ENCODE results near the gene MYO1G. TPM values are rescaled to one million over a fixed set of nuclear protein-coding genes. Genes with fewer than 3 reads are reported as not detected.

Gene MYO1G
- total RNA-seq, 1 donor from 2014 or later: under 0.01 TPM

DNA sequence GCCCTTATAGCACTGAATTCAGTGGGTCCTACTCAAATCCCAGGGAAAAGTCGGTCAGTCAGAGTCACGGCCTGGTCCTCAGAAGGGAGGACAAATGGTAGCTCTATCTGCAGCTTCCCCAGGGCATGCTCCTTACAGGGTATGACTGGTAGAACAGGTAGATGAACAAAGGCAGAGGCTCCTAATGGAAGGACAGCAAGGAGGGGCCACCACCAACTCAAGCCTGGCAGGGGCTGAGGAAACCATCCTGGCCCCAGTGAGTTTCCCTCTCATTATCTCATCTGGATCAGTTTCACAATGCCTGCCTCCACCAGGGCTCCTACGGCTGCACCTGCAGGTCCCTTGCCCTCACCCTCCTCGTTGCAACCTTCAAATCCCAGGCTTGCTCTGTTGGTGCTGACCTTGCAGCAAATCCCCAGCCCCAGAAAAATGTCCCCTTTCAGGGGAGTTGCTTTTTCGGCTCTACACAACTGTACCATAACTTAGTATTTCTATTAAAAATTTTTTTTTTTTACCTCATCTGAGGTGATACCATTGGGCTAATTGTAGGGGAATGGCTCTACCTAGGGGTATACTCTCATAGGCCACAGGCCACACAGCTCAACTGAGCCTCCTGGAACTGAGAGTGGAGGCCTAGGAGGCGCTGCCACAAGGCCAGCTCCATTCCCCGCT lies 2.4 kb upstream of the MYO1G start:
- DNase-seq (ENCODE audit: low read depth in 2 of 2): no peak

DNA sequence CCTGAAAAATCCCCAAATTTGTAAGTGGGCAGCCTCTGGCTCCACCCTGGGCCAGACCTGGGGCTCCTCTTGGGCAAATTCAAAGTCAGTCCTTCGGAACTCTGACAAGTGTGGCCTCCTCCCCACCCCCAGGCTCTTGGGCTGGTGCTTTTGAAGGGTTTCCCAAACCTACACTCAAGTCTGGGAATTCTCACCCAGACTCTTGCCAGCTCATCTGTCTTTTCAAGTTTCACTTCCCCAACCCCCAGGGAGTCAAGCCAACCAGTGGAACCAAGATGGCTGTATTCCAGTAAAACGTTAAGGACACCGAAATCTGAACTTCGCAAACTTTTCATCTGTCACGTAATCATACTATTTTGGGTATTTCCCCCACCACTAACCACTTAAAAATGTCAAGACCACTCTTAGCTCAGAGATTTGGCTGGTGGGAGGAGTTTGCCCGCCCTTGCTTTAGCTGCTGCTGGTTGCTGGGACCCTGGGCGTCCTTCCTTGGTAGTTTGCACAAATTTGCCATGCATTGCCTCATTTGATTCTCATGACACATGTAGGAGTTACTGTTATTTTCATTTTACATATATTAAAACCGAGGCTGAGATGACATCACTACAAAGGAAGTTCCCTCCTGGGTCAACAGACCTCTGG lies 1.7 kb upstream of the MYO1G start:
- DNase-seq (ENCODE audit: low read depth in 2 of 2): no peak

DNA sequence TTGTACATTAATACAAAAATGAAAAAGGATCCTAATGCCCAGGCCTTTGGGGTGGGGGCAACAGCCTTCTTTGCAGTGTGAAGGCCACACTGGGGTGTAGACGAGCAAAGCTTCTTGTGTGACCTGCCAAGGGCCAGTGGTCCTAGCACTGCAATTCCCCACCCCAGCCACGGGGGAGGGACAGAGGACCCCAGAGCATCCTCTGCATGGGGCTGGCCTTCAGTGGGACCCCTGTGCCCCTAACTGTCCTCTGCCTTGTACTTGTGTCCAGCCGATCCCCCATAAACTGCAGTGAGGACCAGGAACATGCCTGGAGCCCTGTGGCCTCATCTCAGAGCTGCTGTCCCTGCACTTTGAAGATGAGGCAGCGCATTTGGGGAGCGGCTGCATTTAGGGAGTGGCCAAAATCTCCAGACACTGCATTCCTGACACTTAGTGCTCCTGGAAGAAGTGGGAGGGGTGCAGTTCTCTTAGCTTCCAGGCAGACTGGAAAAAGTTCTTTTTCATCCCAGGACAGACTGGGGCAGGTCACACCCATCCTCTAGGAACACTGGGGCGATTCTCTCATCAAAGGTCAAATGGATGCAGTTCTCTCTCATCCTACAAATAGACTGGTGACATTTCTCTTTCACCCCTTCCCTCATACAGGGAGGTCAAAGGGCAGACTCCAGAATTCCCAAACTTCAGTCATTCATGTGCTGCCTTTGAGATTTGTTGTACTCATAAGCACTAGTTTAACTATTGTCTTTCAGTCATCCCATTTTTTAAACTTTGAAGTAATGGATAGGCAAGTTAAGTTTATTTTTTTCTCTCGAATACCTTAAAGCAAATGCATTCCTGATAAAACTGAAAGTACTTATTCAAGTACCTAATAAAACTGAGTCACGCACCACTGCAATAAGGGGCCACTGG lies 922 bp upstream of the MYO1G start:
- DNase-seq (ENCODE audit: low read depth in 2 of 2): no peak

DNA sequence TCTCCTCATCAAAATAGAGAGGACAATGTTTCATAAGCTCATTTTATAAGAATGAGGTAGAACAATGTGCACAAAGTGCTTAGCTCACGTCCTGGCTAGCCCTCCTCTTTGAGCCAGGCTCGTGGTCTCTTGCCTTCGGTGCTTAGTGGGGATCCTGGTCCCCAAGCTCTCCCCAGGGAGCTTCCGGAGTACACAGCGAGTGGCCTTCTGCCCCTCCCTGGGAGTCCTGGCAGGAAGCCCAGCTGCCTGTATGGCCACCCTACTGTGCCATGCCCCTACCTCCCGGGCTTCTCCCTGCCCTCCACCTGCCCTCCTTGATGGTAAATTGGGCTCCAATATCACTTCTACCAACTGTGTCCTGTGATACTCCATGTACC lies 868 bp downstream of the MYO1G start:
- no peak for DNase-seq (ENCODE audit: low read depth in 2 of 2)

DNA sequence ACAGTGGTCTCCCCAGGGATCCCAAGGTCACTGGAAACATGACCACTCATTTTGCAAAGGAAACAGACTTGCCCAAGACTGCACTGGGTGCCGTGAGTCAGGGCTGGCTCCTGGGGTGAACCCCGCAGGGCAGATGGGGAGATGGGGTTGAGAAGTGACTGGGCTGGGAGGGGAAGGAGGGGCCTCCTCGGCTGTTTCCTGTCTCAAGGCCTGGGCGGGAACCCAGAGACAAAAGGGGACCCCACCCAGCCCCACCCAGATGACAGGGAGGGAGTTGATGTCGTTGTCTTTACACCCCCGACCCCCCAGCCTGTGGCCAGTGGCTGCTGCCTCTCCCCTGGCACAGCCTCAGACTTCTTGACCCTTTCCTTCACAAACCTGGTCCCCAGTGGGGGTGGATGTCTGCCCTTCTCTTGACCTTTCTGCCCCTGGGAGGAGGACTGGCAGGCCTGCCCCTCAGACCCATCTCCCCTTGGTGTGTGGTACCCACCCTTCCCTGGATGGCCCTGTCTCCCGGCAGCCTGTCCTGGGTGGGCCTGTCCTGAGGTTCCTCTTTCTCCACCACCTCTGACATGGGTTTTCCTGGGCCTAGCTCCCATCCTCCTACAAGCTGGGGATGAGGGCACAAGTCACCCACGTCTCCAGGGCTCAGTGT lies 1.4 kb downstream of the MYO1G start:
- no peak for DNase-seq (ENCODE audit: low read depth in 2 of 2)

DNA sequence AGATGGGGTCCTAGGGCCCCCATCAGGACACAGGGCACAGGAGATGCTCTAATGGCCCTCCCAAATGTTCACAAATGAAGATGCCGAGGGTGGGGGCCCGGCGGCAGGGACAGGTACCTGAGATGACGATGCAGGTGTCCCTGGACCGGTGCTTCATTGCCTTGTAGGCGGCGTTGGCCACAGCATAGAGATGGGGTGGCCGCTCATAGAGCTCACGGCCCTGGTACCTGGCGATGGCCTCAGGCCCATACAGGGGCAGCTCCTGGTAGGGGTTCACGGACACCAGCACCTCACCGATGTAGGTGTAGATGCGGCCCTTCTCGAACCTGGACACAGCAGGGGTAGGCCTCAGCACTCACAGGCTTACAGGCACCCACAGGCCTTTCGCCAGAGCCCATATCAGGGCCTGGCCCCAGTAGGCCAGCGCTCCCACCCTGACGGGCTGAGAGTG lies 2.0 kb downstream of the MYO1G start:
- no peak for DNase-seq (ENCODE audit: low read depth in 2 of 2)

DNA sequence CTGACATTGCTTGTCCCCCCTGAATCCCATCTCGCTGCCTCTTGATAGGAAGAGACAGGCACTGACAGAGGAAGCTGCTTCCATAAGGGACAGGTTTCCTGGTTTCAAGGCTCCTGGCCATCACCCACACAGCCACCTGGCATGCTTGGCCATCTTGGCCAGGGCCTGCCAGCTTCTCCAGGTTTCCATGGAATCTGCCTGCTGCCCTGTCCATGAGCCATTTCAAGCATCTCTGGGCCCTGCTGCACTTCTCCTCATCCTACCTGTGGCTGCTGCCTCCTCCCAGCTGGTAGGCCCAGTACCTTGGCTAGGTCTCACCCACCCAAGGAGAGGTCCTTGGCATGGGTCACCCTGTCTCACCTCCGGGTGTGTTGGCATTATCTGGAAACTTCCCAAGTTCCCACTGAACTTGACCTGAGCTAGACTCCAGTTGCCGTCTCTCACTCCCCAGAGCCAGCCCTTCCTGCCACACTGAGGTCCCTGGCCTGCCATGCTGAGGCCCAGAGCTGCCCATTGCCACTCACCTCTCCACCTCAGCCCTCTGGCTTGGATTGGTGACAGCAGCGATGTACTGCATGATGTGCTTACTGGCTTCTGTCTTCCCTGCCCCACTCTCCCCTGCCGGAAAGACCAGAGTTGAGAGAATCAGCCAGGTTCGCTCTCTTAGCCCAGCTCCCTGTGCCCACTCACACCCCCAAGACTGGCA lies 2.6 kb downstream of the MYO1G start:
- no peak for DNase-seq (ENCODE audit: low read depth in 2 of 2)

DNA sequence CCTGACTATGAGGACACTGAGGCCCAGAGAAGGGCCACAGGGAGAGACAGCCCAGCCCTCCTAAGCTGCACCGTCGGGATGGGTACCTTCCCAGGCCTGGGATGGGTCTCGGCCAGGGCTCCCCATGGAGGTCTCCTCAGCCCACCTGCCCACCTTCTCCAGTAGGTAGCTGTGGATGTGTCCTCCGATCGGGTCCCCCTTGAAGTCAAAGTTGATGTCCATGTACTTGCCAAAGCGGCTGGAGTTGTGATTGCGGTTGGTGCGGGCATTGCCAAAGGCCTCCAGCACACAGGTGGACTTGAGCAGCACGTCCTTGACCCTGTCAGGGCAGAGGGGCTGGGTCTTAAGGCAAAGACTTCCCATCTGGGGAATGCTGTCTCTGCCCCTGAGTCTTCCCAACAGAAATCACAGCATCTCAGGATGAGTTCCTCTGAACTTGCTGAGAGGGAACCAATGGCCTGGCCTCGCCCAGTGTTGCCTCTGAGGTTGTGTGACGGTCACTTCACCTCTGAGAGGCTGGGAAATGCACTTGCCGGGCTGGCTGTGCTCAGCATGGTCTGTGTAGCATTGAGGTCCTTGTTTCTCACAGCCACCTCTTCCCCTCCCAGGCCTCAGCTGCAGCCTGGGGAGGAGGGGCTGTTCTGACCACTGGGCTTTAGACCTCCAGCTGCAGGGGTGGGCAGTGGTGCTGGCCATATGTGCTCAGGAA lies 3.3 kb downstream of the MYO1G start:
- DNase-seq (ENCODE audit: low read depth in 2 of 2): no peak

DNA sequence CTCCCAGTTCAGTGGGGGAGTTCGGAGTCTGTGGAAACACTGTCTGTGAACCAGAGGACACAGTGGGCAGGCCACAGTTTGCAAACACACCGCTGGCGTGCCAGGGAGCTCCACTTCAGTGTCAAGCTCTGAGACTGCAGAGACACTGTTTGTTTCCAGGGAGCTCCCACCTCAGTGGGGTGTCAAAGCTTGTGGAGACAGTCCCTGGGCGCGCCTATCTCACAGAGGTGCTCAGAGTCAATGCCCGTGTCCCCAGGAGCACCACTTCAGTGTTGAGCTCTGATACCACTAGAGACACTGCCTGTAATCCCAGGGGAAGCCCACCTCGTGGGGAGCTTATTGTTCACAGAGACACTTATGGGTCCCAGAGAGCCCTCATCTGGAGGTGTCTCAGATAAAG lies 4.3 kb downstream of the MYO1G start:
- no peak for DNase-seq (ENCODE audit: low read depth in 2 of 2)

DNA sequence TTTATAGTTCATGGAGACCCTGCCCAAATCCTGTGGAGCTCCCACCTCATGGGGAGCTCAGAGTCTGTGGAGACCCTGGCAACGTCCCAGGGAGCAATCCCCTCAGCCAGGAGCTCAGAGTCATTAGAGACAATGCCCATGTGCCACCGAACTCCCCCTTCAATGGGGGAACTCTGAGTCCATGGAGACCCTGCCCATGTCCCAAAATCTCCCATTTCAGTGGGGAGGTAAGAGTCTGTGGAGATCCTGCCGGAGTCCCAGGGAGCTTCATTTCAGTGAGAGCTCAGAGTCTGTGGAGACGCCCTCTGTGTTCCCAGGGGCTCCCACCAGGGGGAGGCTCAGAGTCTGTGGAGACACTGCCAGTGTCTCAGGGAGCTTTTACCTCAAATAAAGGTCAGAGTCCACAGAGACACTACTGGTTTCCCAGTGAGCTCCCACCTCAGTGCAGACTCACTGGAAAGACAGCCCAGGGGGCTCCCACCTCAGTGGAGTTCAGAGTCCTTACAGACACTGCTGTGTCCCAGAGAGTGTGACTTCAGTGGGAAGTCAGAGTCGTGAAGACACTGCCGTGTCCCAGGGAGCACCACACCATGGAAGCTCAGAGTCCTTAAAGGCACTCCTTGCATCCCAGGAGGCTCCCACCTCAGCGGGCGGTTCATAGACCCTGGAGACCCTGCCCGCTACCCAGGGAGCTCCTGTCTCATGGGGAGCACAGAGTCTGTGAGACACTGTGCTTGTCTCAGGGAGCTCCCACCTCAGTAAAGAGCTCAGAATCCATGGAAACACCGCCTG lies 5.0 kb downstream of the MYO1G start:
- DNase-seq (ENCODE audit: low read depth in 2 of 2): peak in 1 of 2 donors; percentile 42

DNA sequence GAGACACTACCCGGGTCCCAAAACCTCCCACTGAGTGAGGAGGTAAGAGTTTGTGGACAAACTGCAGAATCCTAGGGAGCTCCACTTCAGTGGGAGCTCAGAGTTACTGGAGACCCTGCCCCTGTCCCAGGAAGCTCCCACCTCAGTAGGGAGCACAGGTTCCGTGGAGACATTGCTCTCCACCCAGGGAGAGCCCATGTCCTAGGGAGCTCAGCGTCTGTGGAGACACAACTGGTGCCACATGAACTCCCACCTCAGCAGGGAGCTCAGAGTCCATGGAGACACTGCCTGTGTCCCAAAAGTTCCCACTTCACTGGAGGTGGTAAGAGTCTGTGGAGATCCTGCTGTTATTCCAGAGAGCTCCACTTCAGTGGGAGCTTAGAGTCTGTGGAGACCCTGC lies 6.3 kb downstream of the MYO1G start:
- no peak for DNase-seq (ENCODE audit: low read depth in 2 of 2)

DNA sequence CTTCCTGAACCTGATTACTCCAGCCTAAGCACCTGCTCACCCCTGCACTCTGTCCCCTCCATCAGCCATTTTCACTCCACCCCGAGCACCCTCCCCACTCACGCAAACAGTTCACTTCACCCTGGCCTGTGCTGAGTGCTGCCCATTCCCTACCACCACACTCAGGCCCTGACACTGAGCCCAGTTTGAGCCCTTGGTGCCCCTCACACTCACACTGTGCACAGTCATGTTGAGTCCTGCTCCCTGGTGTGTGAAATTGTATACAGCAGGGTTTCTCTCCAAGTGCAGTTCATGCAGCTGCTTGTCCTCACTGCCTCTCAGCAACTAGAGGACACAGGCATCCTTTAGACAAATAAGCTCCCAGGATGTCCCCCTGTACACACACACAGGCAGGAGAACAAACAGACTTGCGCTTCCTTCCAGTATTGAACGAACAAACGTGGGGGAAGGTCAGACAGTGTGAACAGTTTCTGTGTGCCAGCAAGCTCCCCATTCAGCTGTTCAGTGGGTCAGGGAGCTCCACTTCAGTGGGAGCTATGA lies 6.8 kb downstream of the MYO1G start:
- no peak for DNase-seq (ENCODE audit: low read depth in 2 of 2)

DNA sequence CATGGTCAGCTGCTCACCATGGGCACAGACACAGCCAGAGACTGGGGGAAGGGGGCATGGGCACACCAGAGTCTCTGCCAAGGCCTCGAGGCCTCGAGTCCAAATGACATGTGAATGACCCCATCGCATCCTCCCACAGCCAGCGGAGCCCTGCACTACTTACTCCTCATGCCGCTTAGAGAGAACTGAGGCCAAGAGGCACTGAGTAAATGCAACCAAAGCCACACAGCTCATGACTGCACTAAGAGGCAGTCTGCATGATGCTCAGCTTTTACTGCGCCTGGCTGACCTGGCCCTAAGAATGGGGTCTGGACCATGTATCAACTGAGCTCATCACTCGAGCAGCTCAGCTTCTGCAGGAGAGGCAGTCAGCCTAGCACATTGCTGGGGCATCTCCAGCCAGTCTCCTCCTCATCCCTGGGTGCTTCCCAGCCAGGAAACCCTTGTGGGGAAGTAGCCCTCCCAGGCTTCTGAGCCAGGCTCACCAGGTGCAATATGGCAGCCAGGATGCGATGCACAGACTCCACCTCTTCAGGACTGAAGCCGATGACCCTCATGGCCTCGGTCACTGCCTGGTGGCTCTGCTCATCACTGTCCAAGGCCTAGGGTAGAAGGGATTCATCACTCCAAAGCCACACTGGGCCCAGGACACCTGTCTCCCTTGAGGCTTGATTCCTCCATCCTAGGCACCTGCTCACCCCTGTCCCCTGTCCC lies 7.5 kb downstream of the MYO1G start:
- DNase-seq (ENCODE audit: low read depth in 2 of 2): no peak

DNA sequence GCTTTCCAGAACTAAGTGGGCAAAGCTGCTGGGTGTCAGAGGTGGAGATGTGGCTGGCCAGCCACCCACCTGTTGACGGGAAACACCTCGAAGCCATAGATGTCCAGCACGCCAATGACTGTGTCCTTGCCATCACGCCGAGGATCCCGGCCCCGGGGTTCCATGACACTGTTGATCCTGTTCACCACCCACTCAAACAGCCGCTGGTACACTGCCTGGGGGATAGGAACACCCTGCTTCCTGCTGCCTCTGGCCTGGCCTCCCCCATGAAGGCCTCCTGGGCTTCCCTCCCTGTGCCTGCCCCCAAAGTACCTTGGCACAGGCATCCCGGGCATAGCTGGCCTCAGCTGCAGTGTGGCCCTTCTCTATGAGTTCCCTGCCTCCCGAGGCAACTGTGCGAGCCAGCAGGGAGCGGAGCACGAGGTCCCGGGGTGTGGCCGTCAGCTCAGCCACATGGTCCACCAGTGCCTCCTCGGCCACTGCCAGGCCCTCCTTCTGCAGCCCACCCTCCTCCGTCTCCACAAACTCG lies 8.2 kb downstream of the MYO1G start:
- DNase-seq (ENCODE audit: low read depth in 2 of 2): no peak

DNA sequence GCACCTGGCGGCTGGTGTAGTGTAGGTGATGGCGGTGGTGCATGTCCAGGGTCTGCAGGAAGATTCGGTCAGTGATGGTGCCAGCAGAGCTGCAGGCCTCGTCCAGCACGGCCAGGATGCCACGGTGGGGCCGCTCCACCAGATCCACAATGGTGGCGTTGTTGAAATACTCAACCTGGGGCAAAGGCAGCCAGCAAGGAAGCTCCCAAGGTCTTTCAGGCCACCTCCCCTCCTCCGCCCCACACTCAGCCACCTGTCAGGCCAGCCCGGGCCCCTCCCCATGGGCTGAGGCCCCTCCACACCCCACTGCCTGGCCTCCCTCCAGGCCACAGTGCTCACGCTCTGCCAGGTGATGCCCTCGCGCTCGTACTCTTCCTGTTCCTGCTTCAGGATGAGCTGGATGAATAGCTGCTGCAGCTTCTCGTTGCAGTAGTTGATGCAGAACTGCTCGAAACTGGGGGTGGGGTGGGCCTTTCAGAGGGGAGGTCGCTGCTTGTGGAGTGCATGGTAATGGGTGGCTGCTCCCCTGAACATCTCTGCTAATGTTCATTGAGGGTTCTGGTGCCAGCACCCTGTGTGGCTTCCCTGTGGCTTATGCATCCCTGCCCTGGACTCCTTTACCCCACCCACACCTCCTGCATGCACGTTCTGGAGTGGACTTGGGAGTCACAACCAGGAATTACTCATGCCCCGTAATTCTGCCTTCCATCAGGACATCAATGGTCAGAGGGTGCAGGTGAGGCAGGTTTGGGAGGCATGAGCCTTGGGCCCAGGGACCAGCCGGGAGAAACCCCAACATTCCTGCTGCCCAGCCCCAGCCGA lies 8.9 kb downstream of the MYO1G start:
- DNase-seq (ENCODE audit: low read depth in 2 of 2): no peak

DNA sequence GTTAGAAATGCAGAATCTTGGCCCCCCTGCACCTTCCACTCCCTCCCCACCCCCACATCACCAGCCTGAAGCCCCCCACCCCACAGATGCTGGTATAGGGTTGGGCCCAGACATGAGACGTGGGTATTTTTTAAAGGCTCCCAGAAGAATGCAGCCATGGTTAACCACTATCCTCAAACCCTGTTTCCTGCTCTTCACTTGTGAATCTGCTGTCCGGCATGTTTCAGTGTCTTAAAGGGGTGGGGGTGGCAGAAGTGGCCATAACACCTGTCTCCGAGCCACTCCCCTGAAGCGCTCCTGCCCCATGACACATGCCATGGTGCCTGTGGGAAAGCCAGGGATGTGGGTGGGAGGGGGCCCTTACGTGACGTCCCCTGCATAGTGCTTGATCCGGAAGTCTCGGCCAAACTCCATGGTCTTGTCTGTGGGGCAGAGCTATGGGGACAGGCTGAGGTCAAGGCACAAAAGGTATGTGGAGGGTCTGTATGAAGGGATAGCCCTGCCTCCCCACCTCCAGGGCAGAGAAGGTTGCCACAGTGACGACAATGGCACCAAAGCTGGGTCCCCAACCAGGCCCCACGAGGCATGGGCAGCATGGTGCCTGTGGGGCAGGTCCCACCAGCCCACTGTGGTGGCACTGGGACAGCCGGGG lies 9.6 kb downstream of the MYO1G start:
- DNase-seq (ENCODE audit: low read depth in 2 of 2): no peak
